ENCODE results near the gene MYRFL. TPM values are rescaled to one million over a fixed set of nuclear protein-coding genes. Genes with fewer than 3 reads are reported as not detected.

MYRFL gene
- total RNA-seq, 1 donor from 2014 or later: 0.18 TPM

- H3K4me3 Mint-ChIP-seq: peak overlapping the region; percentile 15
These were observed 54.3 kb downstream of the MYRFL start for GRCh38 chr12:69879007-69879960.

GRCh38 chr12:69880571-69880970, 55.5 kb downstream of the MYRFL start:
- Mint-ChIP-seq H3K36me3 (no peaks in the 10 kb centered on the region), H3K27ac (no peak overlapping the region), H3K27me3 (ENCODE audit: low read depth) (peaks cover 6% of the 10 kb centered on the region), H3K4me3 (no peak overlapping the region), H3K4me1 (peaks cover 11% of the 10 kb centered on the region), H3K9me3 (no peaks in the 10 kb centered on the region)
- no peak for DNase-seq (ENCODE audit: low spot score in 2 of 2, unreplicated experiment in 2 of 2)
- no peak for TF ChIP-seq CTCF (IDR thresholded peaks at IDR 0.05; ENCODE audit: unreplicated experiment)

More at GRCh38 chr12:69879007-69879960, 54.3 kb downstream of the MYRFL start:
- no peak overlapping the region for H3K27ac Mint-ChIP-seq
- peaks cover 6% of the 10 kb centered on the region for H3K27me3 Mint-ChIP-seq (ENCODE audit: low read depth)
- no peaks in the 10 kb centered on the region for H3K9me3 Mint-ChIP-seq
- H3K36me3 Mint-ChIP-seq: no peaks in the 10 kb centered on the region
- peak; percentile 50 to 78 for DNase-seq (ENCODE audit: low spot score in 2 of 2, unreplicated experiment in 2 of 2)
- peak; percentile 76 for TF ChIP-seq CTCF (IDR thresholded peaks at IDR 0.05; ENCODE audit: unreplicated experiment)
- H3K4me1 Mint-ChIP-seq: peaks cover 11% of the 10 kb centered on the region

- Mint-ChIP-seq H3K4me3 (no peak overlapping the region), H3K27ac (no peak overlapping the region), H3K4me1 (peaks cover 10% of the 10 kb centered on the region), H3K36me3 (no peaks in the 10 kb centered on the region), H3K27me3 (ENCODE audit: low read depth) (peaks cover 6% of the 10 kb centered on the region), H3K9me3 (no peaks in the 10 kb centered on the region)
- TF ChIP-seq CTCF (IDR thresholded peaks at IDR 0.05; ENCODE audit: unreplicated experiment): no peak
- DNase-seq (ENCODE audit: low spot score in 2 of 2, unreplicated experiment in 2 of 2): no peak
These were observed 56.7 kb downstream of the MYRFL start for GRCh38 chr12:69881771-69882170.

- H3K4me3 Mint-ChIP-seq: no peak overlapping the region
- no peak for DNase-seq (ENCODE audit: low spot score in 2 of 2, unreplicated experiment in 2 of 2)
- peaks cover 5% of the 10 kb centered on the region for H3K4me1 Mint-ChIP-seq
- no peaks in the 10 kb centered on the region for H3K9me3 Mint-ChIP-seq
- peaks cover under 1% of the 10 kb centered on the region for H3K27me3 Mint-ChIP-seq (ENCODE audit: low read depth)
- H3K27ac Mint-ChIP-seq: no peak overlapping the region
- no peak for TF ChIP-seq CTCF (IDR thresholded peaks at IDR 0.05; ENCODE audit: unreplicated experiment)
- H3K36me3 Mint-ChIP-seq: no peaks in the 10 kb centered on the region
These were observed 59.4 kb downstream of the MYRFL start for GRCh38 chr12:69884386-69884785.

- H3K27me3 Mint-ChIP-seq (ENCODE audit: low read depth): no peaks in the 10 kb centered on the region
- no peak overlapping the region for H3K4me3 Mint-ChIP-seq
These were observed 60.6 kb downstream of the MYRFL start for GRCh38 chr12:69885658-69886057.

More at GRCh38 chr12:69885658-69886057, 60.6 kb downstream of the MYRFL start:
- H3K27ac Mint-ChIP-seq: no peak overlapping the region
- no peak for TF ChIP-seq CTCF (IDR thresholded peaks at IDR 0.05; ENCODE audit: unreplicated experiment)
- no peaks in the 10 kb centered on the region for H3K4me1 Mint-ChIP-seq
- no peak for DNase-seq (ENCODE audit: low spot score in 2 of 2, unreplicated experiment in 2 of 2)
- no peaks in the 10 kb centered on the region for H3K36me3 Mint-ChIP-seq
- no peaks in the 10 kb centered on the region for H3K9me3 Mint-ChIP-seq

All from mesothelial cell of epicardium (in vitro differentiated cells).